H9 (cell line): ENCODE data around the gene HECTD3. TPM values are rescaled to one million over a fixed set of nuclear protein-coding genes. Genes with fewer than 3 reads are reported as not detected.

Experiments
- DNase-seq: peaks from one replicate; pipeline ENCODE4 v3.0.0-alpha.2; 2017
- H2AFZ ChIP-seq: one replicate; pipeline ENCODE4 v1.6.1; 2013; ENCODE audit warnings: mild to moderate bottlenecking, low read length, control low read depth, moderate library complexity
- H2AK5ac ChIP-seq: 2 replicates; pipeline ENCODE4 v1.6.1; 2013; ENCODE audit warnings: low read length, control low read depth, mixed read lengths; ENCODE audit not compliant: insufficient read length
- H2BK120ac ChIP-seq: one replicate; pipeline ENCODE4 v1.6.1; 2013; ENCODE audit warnings: low read depth, mild to moderate bottlenecking, low read length, control low read depth, inconsistent platforms; ENCODE audit not compliant: poor library complexity, severe bottlenecking
- H2BK12ac ChIP-seq: 2 replicates; pipeline ENCODE4 v1.6.1; 2013; ENCODE audit warnings: low read length, control low read depth, mixed read lengths, low read depth; ENCODE audit not compliant: insufficient read length
- H2BK15ac ChIP-seq: 2 replicates; pipeline ENCODE4 v1.6.1; 2013; ENCODE audit warnings: low read depth, low read length, control low read depth
- H2BK20ac ChIP-seq: one replicate; pipeline ENCODE4 v1.6.1; 2013; ENCODE audit warnings: low read depth, mild to moderate bottlenecking, low read length, control low read depth, inconsistent platforms; ENCODE audit not compliant: poor library complexity, severe bottlenecking
- H2BK5ac ChIP-seq: 2 replicates; pipeline ENCODE4 v1.6.1; 2013; ENCODE audit warnings: low read length, control low read depth, mixed read lengths; ENCODE audit not compliant: insufficient read length
- H3K14ac ChIP-seq: 2 replicates; pipeline ENCODE4 v1.6.1; 2013; ENCODE audit warnings: low read length, control low read depth; ENCODE audit not compliant: insufficient read depth
- H3K18ac ChIP-seq: 2 replicates; pipeline ENCODE4 v1.6.1; 2013; ENCODE audit warnings: low read depth, mild to moderate bottlenecking, mixed read lengths, low read length, control low read depth; ENCODE audit not compliant: insufficient read length
- H3K23ac ChIP-seq: 2 replicates; pipeline ENCODE4 v1.6.1; 2013; ENCODE audit warnings: low read length, control low read depth, mixed read lengths, low read depth; ENCODE audit not compliant: insufficient read length
- H3K23me2 ChIP-seq: 2 replicates; pipeline ENCODE4 v1.6.1; 2013; ENCODE audit warnings: low read depth, mild to moderate bottlenecking, mixed read lengths, low read length, control low read depth; ENCODE audit not compliant: insufficient read length, poor library complexity, severe bottlenecking
- H3K27ac ChIP-seq: 2 replicates; pipeline ENCODE4 v1.5.1; 2013; ENCODE audit warnings: low read length, control low read depth, mixed read lengths, low read depth; ENCODE audit not compliant: insufficient read length
- H3K27me3 ChIP-seq: 2 replicates; pipeline ENCODE4 v1.6.1; 2013; ENCODE audit warnings: low read length, control low read depth, inconsistent platforms; ENCODE audit not compliant: insufficient read depth
- H3K4ac ChIP-seq: 2 replicates; pipeline ENCODE4 v1.6.1; 2013; ENCODE audit warnings: low read depth, mild to moderate bottlenecking, control low read depth, inconsistent platforms, low read length, moderate library complexity
- H3K4me1 ChIP-seq: 2 replicates; pipeline ENCODE4 v1.6.1; 2013; ENCODE audit warnings: low read length, control low read depth, inconsistent platforms; ENCODE audit not compliant: insufficient read depth
- H3K4me2 ChIP-seq: 2 replicates; pipeline ENCODE4 v1.6.1; 2013; ENCODE audit warnings: low read length, control low read depth, mixed read lengths; ENCODE audit not compliant: insufficient read length, insufficient read depth
- H3K56ac ChIP-seq: 2 replicates; pipeline ENCODE4 v1.6.1; 2013; ENCODE audit warnings: low read depth, mild to moderate bottlenecking, mixed read lengths, low read length, control low read depth; ENCODE audit not compliant: insufficient read length
- H3K79me1 ChIP-seq: 2 replicates; pipeline ENCODE4 v1.6.1; 2013; ENCODE audit warnings: low read depth, mild to moderate bottlenecking, moderate library complexity, low read length, control low read depth, inconsistent platforms; ENCODE audit not compliant: insufficient read depth, poor library complexity, severe bottlenecking
- H3K79me2 ChIP-seq: 2 replicates; pipeline ENCODE4 v1.6.1; 2013; ENCODE audit warnings: low read length, control low read depth, inconsistent platforms; ENCODE audit not compliant: insufficient read depth
- H3K9ac ChIP-seq: 2 replicates; pipeline ENCODE4 v1.6.1; 2013; ENCODE audit warnings: low read length, control low read depth, mixed read lengths; ENCODE audit not compliant: insufficient read length; ENCODE audit errors: extremely low read depth
- H3K9me3 ChIP-seq: one replicate; pipeline ENCODE4 v1.6.1; 2013; ENCODE audit warnings: low read depth, low read length, inconsistent platforms; ENCODE audit not compliant: control insufficient read depth
- H3T11ph ChIP-seq: one replicate; pipeline ENCODE4 v1.6.1; 2013; ENCODE audit warnings: mild to moderate bottlenecking, low read length, control low read depth, inconsistent platforms
- H4K20me1 ChIP-seq: one replicate; pipeline ENCODE4 v1.6.1; 2013; ENCODE audit not compliant: control insufficient read depth, insufficient read length, insufficient read depth
- H4K5ac ChIP-seq: 2 replicates; pipeline ENCODE4 v1.6.1; 2013; ENCODE audit warnings: low read depth, mild to moderate bottlenecking, mixed read lengths, low read length, control low read depth; ENCODE audit not compliant: insufficient read length
- H4K8ac ChIP-seq: replicated peaks from 2 replicates; pipeline ENCODE4 v1.6.1; 2013; ENCODE audit warnings: low read length, control low read depth, mixed read lengths, low read depth; ENCODE audit not compliant: insufficient read length
- H4K91ac ChIP-seq: 2 replicates; pipeline ENCODE4 v1.6.1; 2013; ENCODE audit warnings: low read depth, mild to moderate bottlenecking, moderate library complexity, mixed read lengths, low read length, control low read depth; ENCODE audit not compliant: insufficient read length
- H3K27ac Mint-ChIP-seq, 3 experiments: 2 replicates in 2 of 3; 3 replicates in 1 of 3; pipeline ENCODE4 v1.8.0; 2020 to 2021; ENCODE audit warnings: mixed read lengths in 3 of 3, mild to moderate bottlenecking in 1 of 3, moderate library complexity in 1 of 3
- H3K27me3 Mint-ChIP-seq: 2 replicates; pipeline ENCODE4 v1.8.0; 2021; ENCODE audit warnings: low read depth, mild to moderate bottlenecking, moderate library complexity, mixed read lengths
- H3K36me3 Mint-ChIP-seq, 3 experiments: 2 replicates in 2 of 3; 3 replicates in 1 of 3; pipeline ENCODE4 v1.8.0; 2020 to 2021; ENCODE audit warnings: low read depth in 3 of 3, mixed read lengths in 3 of 3; ENCODE audit not compliant: insufficient read depth in 1 of 3
- H3K4me1 Mint-ChIP-seq, 2 experiments: 2 replicates each; pipeline ENCODE4 v1.8.0; 2020; ENCODE audit warnings: mixed read lengths in 2 of 2
- H3K4me3 Mint-ChIP-seq, 2 experiments: 2 replicates in 1 of 2; 3 replicates in 1 of 2; pipeline ENCODE4 v1.8.0; 2020 to 2021; ENCODE audit warnings: mild to moderate bottlenecking in 2 of 2, mixed read lengths in 2 of 2, moderate library complexity in 1 of 2
- H3K9me3 Mint-ChIP-seq, 2 experiments: 2 replicates in 1 of 2; 3 replicates in 1 of 2; pipeline ENCODE4 v1.8.0; 2020; ENCODE audit warnings: mild to moderate bottlenecking in 2 of 2, mixed read lengths in 2 of 2, moderate library complexity in 1 of 2
- WGBS: extraction: QIAGEN DNeasy Blood & Tissue Kit; methylation state at CpG from one replicate; pipeline ENCODE4 v1.1.7; 2013; ENCODE audit warnings: missing lambda C conversion rate, low lambda C conversion rate, mixed read lengths; ENCODE audit not compliant: insufficient read length; ENCODE audit errors: extremely low coverage; 5-methylcytosine and 5-hydroxymethylcytosine counted together
- total RNA-seq: library from RNA; stranded (reverse); gene quantifications from 2 replicates; pipeline ENCODE4 v1.2.1, GENCODE V29; 2021
- TF ChIP-seq, protein P1 (sequence below): fragments of 200-600 bp; sonication (generic); conservative IDR thresholded peaks from 3 replicates; pipeline ENCODE4 v1.8.0; 2021; ENCODE audit warnings: antibody characterized with exemption, mild to moderate bottlenecking

The HECTD3 gene
- total RNA-seq, 1 experiment from 2014 or later, result 36.0 TPM

DNA sequence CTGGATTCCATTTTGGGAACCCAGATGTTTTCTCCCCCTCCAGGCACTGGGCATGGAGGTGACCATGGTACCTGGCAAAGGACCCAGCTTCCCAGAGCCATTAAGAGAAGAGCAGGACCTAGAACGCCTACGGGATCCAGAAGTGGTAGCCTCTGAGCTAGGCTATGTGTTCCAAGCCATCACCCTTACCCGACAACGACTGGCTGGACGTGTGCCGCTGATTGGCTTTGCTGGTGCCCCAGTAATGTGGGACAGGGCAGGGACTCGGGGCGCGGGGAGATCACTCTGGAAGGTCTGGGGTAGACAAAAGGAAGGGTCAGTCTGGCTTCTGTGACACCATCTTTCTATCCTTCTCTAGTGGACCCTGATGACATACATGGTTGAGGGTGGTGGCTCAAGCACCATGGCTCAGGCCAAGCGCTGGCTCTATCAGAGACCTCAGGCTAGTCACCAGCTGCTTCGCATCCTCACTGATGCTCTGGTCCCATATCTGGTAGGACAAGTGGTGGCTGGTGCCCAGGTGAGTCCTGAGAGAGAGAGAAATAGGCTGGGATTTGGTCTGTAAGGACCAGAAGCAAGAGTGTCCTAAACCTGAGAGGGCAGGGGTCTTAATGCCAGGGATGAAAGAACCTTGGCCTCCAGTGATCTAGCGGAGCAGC is 2.6 kb upstream of the HECTD3 start:
- no peaks in the 10 kb centered on the region for H3K9me3 Mint-ChIP-seq
- H3K36me3 Mint-ChIP-seq, result peaks cover 4 to 28% (median 28%) of the 10 kb centered on the region in 3 experiments
- no peaks in the 10 kb centered on the region for H3K79me2 ChIP-seq
- peak overlapping the region; percentile 77 for H3K4me2 ChIP-seq
- no peaks in the 10 kb centered on the region for H3K27me3 ChIP-seq
- H3K27ac Mint-ChIP-seq, result no peak overlapping the region
- peak overlapping the region; percentile 65 to 80; a peak in 3 of 5 replicates for H3K4me3 Mint-ChIP-seq
- peaks cover 19% of the 10 kb centered on the region for H3K23me2 ChIP-seq
- H3K27ac ChIP-seq, result no peak overlapping the region
- no peaks in the 10 kb centered on the region for H4K20me1 ChIP-seq
- H3K9me3 ChIP-seq, result no peaks in the 10 kb centered on the region
- H3T11ph ChIP-seq, result no peak overlapping the region
- no peak overlapping the region for H3K14ac ChIP-seq
- no peak overlapping the region for H3K18ac ChIP-seq
- no peaks in the 10 kb centered on the region for H3K79me1 ChIP-seq
- no peak overlapping the region for H3K56ac ChIP-seq
- no peak overlapping the region for H4K91ac ChIP-seq
- no peak overlapping the region for H2BK12ac ChIP-seq
- H2AK5ac ChIP-seq, result no peak overlapping the region
- no peak overlapping the region for H3K23ac ChIP-seq
- H2BK5ac ChIP-seq, result no peak overlapping the region
- TF ChIP-seq, protein P1, sequence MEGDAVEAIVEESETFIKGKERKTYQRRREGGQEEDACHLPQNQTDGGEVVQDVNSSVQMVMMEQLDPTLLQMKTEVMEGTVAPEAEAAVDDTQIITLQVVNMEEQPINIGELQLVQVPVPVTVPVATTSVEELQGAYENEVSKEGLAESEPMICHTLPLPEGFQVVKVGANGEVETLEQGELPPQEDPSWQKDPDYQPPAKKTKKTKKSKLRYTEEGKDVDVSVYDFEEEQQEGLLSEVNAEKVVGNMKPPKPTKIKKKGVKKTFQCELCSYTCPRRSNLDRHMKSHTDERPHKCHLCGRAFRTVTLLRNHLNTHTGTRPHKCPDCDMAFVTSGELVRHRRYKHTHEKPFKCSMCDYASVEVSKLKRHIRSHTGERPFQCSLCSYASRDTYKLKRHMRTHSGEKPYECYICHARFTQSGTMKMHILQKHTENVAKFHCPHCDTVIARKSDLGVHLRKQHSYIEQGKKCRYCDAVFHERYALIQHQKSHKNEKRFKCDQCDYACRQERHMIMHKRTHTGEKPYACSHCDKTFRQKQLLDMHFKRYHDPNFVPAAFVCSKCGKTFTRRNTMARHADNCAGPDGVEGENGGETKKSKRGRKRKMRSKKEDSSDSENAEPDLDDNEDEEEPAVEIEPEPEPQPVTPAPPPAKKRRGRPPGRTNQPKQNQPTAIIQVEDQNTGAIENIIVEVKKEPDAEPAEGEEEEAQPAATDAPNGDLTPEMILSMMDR, result no peak
- no peaks in the 10 kb centered on the region; the same call in 1 of the 2 replicates for H3K27me3 Mint-ChIP-seq
- no CpG with 5 or more reads among the region's 12 CpGs for WGBS
- H2BK20ac ChIP-seq, result no peak overlapping the region
- no peak overlapping the region for H3K4ac ChIP-seq
- no peak overlapping the region for H4K8ac ChIP-seq
- no peak for DNase-seq
- H4K5ac ChIP-seq, result no peak overlapping the region
- H3K9ac ChIP-seq, result no peak overlapping the region
- no peak overlapping the region for H2BK120ac ChIP-seq
- peaks cover 29 to 31% of the 10 kb centered on the region in 2 experiments for H3K4me1 Mint-ChIP-seq
- H3K4me1 ChIP-seq, result peaks cover 7% of the 10 kb centered on the region
- H2AFZ ChIP-seq, result no peak overlapping the region
- no peak overlapping the region for H2BK15ac ChIP-seq
